Bone marrow (tissue), 2 donors: ENCODE data around the gene TACC2.

Experiments
- DNase-seq, 2 donors: peaks; one replicate each; lab custom pipeline; 2025; lab: John Stamatoyannopoulos, UW

TACC2 gene

GRCh38 chr10:122251459-122252255 is 262.7 kb downstream of the TACC2 start:
- DNase-seq = no peak

GRCh38 chr10:122252805-122253204 is 263.8 kb downstream of the TACC2 start:
- no peak for DNase-seq

- no peak for DNase-seq
These were observed 264.6 kb downstream of the TACC2 start for GRCh38 chr10:122253605-122254004.

- no peak for DNase-seq
These were observed 265.9 kb downstream of the TACC2 start for GRCh38 chr10:122254831-122255230.

GRCh38 chr10:122255509-122256301 is 266.7 kb downstream of the TACC2 start:
- DNase-seq = no peak

GRCh38 chr10:122257041-122257440 is 268.1 kb downstream of the TACC2 start:
- DNase-seq = no peak

- no peak for DNase-seq
These were observed 269.4 kb downstream of the TACC2 start for GRCh38 chr10:122258136-122259074.

GRCh38 chr10:122259075-122259466 is 270.1 kb downstream of the TACC2 start:
- DNase-seq = no peak

GRCh38 chr10:122261584-122261983 is 272.6 kb downstream of the TACC2 start:
- DNase-seq = no peak

GRCh38 chr10:122263971-122264370 is 275.0 kb downstream of the TACC2 start:
- DNase-seq = no peak

- no peak for DNase-seq
These were observed 275.5 kb downstream of the TACC2 start for GRCh38 chr10:122264436-122264835.

GRCh38 chr10:122264931-122265330 is 276.0 kb downstream of the TACC2 start:
- no peak for DNase-seq

- no peak for DNase-seq
These were observed 276.9 kb downstream of the TACC2 start for GRCh38 chr10:122265896-122266295.

GRCh38 chr10:122267849-122268737 is 279.1 kb downstream of the TACC2 start:
- no peak for DNase-seq

GRCh38 chr10:122269059-122269687 is 280.2 kb downstream of the TACC2 start:
- DNase-seq = no peak

GRCh38 chr10:122271076-122271475 is 282.1 kb downstream of the TACC2 start, which contains the start of gene BTBD16:
TSS of gene BTBD16 (plus strand) at chr10:122271296. CDS start at chr10:122275082, 3,786 bp downstream.
- DNase-seq = no peak

- DNase-seq = no peak
These were observed 285.1 kb downstream of the TACC2 start for GRCh38 chr10:122273966-122274545.

- DNase-seq = no peak
These were observed 287.7 kb downstream of the TACC2 start for GRCh38 chr10:122276611-122277208.

- no peak for DNase-seq
These were observed 288.7 kb downstream of the TACC2 start for GRCh38 chr10:122277526-122278136.
